ENCODE results near the gene EXOSC7.

GRCh38 chr3:44960387-44961026, 15.5 kb upstream of the EXOSC7 start:
- no peak for TF ChIP-seq CTCF (IDR thresholded peaks at IDR 0.05)
- TF ChIP-seq ZFX (IDR thresholded peaks at IDR 0.05; ENCODE audit: borderline replicate concordance): no peak
